ENCODE data around the gene ATXN7L3. TPM values are rescaled to one million over a fixed set of nuclear protein-coding genes. Genes with fewer than 3 reads are reported as not detected.

ATXN7L3 gene
- total and polyA plus RNA-seq, 2 donors (not counting 3 experiments of a cell fraction or from before 2014, with no cell fraction given), result 61.3 to 82.5 TPM

DNA sequence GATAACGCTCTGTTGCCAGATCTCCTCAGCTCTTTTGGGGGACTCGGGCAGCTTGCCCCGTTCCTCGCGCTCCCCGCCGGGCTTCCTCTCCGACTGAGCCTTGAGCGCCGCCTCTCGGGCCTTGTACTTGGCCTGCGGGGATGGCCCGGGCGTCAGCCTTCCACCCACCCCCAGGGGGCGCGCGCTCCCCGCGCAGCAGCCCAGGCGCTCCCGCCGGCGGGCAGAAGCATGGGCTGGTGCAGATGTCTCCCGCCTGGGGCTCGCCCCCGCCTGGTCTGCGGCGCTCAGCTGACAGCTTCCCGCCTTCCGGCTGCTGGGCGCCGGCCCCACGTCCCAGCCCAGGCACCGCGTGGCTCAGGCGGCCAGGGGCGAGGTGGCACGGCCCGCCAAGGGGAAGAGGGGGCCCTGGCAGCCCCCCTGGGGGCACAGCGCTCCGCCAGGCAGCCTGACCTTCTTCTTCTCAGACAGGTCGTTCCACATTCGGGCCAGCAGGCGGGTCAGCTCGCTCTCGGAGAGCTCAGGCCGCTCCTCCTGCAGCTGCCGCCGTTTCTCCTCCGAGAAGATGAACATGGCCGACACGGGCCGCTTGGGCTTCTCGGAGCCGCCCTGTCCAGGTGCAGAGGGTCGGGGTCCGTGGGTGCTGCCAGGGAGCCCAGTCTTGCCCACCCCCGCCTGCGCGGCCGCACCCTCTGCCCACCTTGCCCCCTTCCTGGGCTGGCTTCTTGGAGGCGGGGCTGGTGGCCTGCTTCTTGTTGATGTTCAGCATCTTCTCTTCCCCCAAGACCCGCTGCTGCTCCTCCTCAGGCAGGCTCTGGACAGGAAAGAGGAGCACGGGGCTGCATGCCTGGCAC lies 10.9 kb upstream of the ATXN7L3 start:
- ChIA-PET POLR2A (interaction anchor here (1.2 kb wide), 1 partner anchor 116 kb away, joined by 3 read pairs; no protein-coding TSS in a partner anchor), CTCF (interaction anchor here (0.6 to 4.5 kb wide), 25 partner anchors 9 to 313 kb away, joined by 3 to 58 read pairs (median 7); partner anchors contain the start of genes FAM171A2, GRN, RUNDC3A and SLC25A39)
- TF ChIP-seq GATA2 (IDR thresholded peaks at IDR 0.05; ENCODE audit: insufficient read depth, insufficient read length, low read depth, low read length), result no peak
- no peak for TF ChIP-seq JUN (IDR thresholded peaks at IDR 0.05; ENCODE audit: borderline replicate concordance, insufficient read depth, insufficient read length, low read depth)
- TF ChIP-seq MAX (IDR thresholded peaks at IDR 0.05; ENCODE audit: insufficient read depth, insufficient read length), result peak; percentile 67
- TF ChIP-seq MYC (IDR thresholded peaks at IDR 0.05; ENCODE audit: low read depth, low read length), result peak; percentile 3
- peak; percentile 90 for TF ChIP-seq POLR2AphosphoS5 (IDR thresholded peaks at IDR 0.05; ENCODE audit: insufficient read depth, low read depth, low read length)
- no peak for TF ChIP-seq POLR2A (IDR thresholded peaks at IDR 0.05; ENCODE audit: low read depth, low read length)
- peak; percentile 99 for TF ChIP-seq CTCF (IDR thresholded peaks at IDR 0.05; ENCODE audit: extremely low read depth in 1 of 2, insufficient read depth in 1 of 2, low read depth in 1 of 2, low read length in 2 of 2)
- no peak for TF ChIP-seq EZH2 (IDR thresholded peaks at IDR 0.05; ENCODE audit: borderline replicate concordance, low read depth, low read length, severe bottlenecking)
- no peak for TF ChIP-seq FOS (IDR thresholded peaks at IDR 0.05; ENCODE audit: borderline replicate concordance, insufficient read depth, low read length)
- H3K79me2 ChIP-seq (ENCODE audit: control insufficient read depth, insufficient read depth, low read length), result no peaks in the 10 kb centered on the region
- H3K36me3 ChIP-seq (ENCODE audit: control insufficient read depth in 2 of 2, extremely low read depth in 1 of 2, insufficient read depth in 2 of 2, low read length in 2 of 2), result peaks cover 18 to 50% of the 10 kb centered on the region in 2 experiments
- DNase-seq (ENCODE audit: low read depth, low spot score) (peak; percentile 89), FAIRE-seq (peak; percentile 74)
- H3K27me3 ChIP-seq (ENCODE audit: control insufficient read depth in 2 of 2, insufficient read depth in 2 of 2, low read length in 2 of 2), result no peaks in the 10 kb centered on the region
- H3K4me3 ChIP-seq (replicated peaks in 1 of 3; ENCODE audit: insufficient read depth in 1 of 3, low read depth in 1 of 3, low read length in 3 of 3), result no peak overlapping the region
- H3K9me1 ChIP-seq (replicated peaks; ENCODE audit: control insufficient read depth, extremely low read depth, insufficient read depth, low read length), result no peaks in the 10 kb centered on the region
- H2AFZ ChIP-seq (ENCODE audit: low read depth, low read length), result no peak overlapping the region
- no peak overlapping the region for H3K27ac ChIP-seq (ENCODE audit: insufficient read depth, low read depth, low read length)
- H3K9me3 ChIP-seq (replicated peaks; ENCODE audit: control insufficient read depth, insufficient read depth, low read length), result no peaks in the 10 kb centered on the region
- dilution Hi-C loops (cut with MboI; ENCODE audit: extremely low pct_ligation_motif_present, low sequenced_read_pairs), result no loop called here
- BruUV-seq (replicated peaks), result no TSS peak
- peak overlapping the region; percentile 34 for H3K4me2 ChIP-seq (ENCODE audit: insufficient read depth, low read length)
- intact Hi-C loops (cut with micrococcal nuclease), result loop anchor here (1.0 kb wide), 7 partner anchors 8 to 313 kb away; partner anchors contain the start of genes GRN and SLC25A39
- H4K20me1 ChIP-seq (replicated peaks; ENCODE audit: control insufficient read depth, extremely low read depth, insufficient read depth, low read length), result no peaks in the 10 kb centered on the region
- H3K9ac ChIP-seq (replicated peaks; ENCODE audit: extremely low read depth, insufficient read depth, low read length), result no peak overlapping the region
- peaks cover 5% of the 10 kb centered on the region for H3K4me1 ChIP-seq (ENCODE audit: control insufficient read depth, extremely low read depth, insufficient read depth, low read length)

Data from endothelial cell of umbilical vein (primary cell).